ENCODE measurements around the gene SERPINB7. TPM values are rescaled to one million over a fixed set of nuclear protein-coding genes. Genes with fewer than 3 reads are reported as not detected.

SERPINB7 gene
- total and polyA plus RNA-seq, 2 experiments from 2014 or later = 12.2 to 13.8 TPM

- Histone ChIP-seq H4K20me1 (ENCODE audit: insufficient read depth) (no peaks in the 10 kb centered on the region), H3K4me1 (ENCODE audit: insufficient read depth) (peaks cover 27% of the 10 kb centered on the region), H3K79me2 (ENCODE audit: insufficient read depth) (no peaks in the 10 kb centered on the region), H3K27me3 (replicated peaks; ENCODE audit: insufficient read depth) (no peaks in the 10 kb centered on the region), H3K9ac (no peak overlapping the region), H3K27ac (peak overlapping the region; percentile 53), H3K4me3 (no peak overlapping the region), H3K9me2 (ENCODE audit: insufficient read depth) (no peaks in the 10 kb centered on the region), H3F3A (ENCODE audit: insufficient read depth) (peaks cover 30% of the 10 kb centered on the region), H2AFZ (no peak overlapping the region), H3K9me3 (ENCODE audit: low read depth) (no peaks in the 10 kb centered on the region), H3K4me2 (ENCODE audit: unreplicated experiment) (peak overlapping the region; percentile 43), H3K36me3 (ENCODE audit: low read depth) (no peaks in the 10 kb centered on the region)
- TF ChIP-seq EZH2phosphoT487 (IDR thresholded peaks at IDR 0.05; ENCODE audit: insufficient read depth, low read depth) (peak; percentile 95), EZH2 (IDR thresholded peaks at IDR 0.05; ENCODE audit: insufficient read depth, poor library complexity, severe bottlenecking) (no peak)
- in situ Hi-C loops (cut with MboI) = no loop called here
- WGBS, 2 experiments (ENCODE audit: low coverage in 1 of 2, low lambda C conversion rate in 2 of 2, missing lambda C conversion rate in 2 of 2) = 0% methylated on average over 1 of the region's 1 CpG
- peak; percentile 89 for DNase-seq
These were observed 12.7 kb upstream of the SERPINB7 start for GRCh38 chr18:63762518-63762917.

GRCh38 chr18:63763831-63764600 lies 11.2 kb upstream of the SERPINB7 start:
- Histone ChIP-seq H3F3A (ENCODE audit: insufficient read depth) (peaks cover 30% of the 10 kb centered on the region), H3K79me2 (ENCODE audit: insufficient read depth) (no peaks in the 10 kb centered on the region), H3K9ac (no peak overlapping the region; the same call in 1 of the 2 replicates), H3K9me2 (ENCODE audit: insufficient read depth) (no peaks in the 10 kb centered on the region), H3K27me3 (replicated peaks; ENCODE audit: insufficient read depth) (no peaks in the 10 kb centered on the region), H3K27ac (peak overlapping the region; percentile 46), H4K20me1 (ENCODE audit: insufficient read depth) (no peaks in the 10 kb centered on the region), H3K4me3 (no peak overlapping the region), H3K36me3 (ENCODE audit: low read depth) (no peaks in the 10 kb centered on the region), H3K9me3 (ENCODE audit: low read depth) (no peaks in the 10 kb centered on the region), H3K4me1 (ENCODE audit: insufficient read depth) (peaks cover 34% of the 10 kb centered on the region), H2AFZ (no peak overlapping the region), H3K4me2 (ENCODE audit: unreplicated experiment) (peak overlapping the region; percentile 22)
- 92 to 95% methylated on average over 3 of the region's 3 CpGs for WGBS, 2 experiments (ENCODE audit: low coverage in 1 of 2, low lambda C conversion rate in 2 of 2, missing lambda C conversion rate in 2 of 2)
- no peak for TF ChIP-seq EZH2 (IDR thresholded peaks at IDR 0.05; ENCODE audit: insufficient read depth, poor library complexity, severe bottlenecking)
- TF ChIP-seq EZH2phosphoT487 (IDR thresholded peaks at IDR 0.05; ENCODE audit: insufficient read depth, low read depth) = no peak
- peak; percentile 72 for DNase-seq
- in situ Hi-C loops (cut with MboI) = no loop called here

- WGBS, 2 experiments (ENCODE audit: low coverage in 1 of 2, low lambda C conversion rate in 2 of 2, missing lambda C conversion rate in 2 of 2) = 90 to 97% methylated on average over 2 of the region's 2 CpGs
These were observed 9.4 kb upstream of the SERPINB7 start for GRCh38 chr18:63765837-63766236.

GRCh38 chr18:63773551-63773950 lies 1.7 kb upstream of the SERPINB7 start:
- H3K4me2 ChIP-seq (ENCODE audit: unreplicated experiment) = no peak overlapping the region
- H4K20me1 ChIP-seq (ENCODE audit: insufficient read depth) = no peaks in the 10 kb centered on the region
- no peak overlapping the region for H3K27ac ChIP-seq
- H3K9me2 ChIP-seq (ENCODE audit: insufficient read depth) = no peaks in the 10 kb centered on the region
- peaks cover 45% of the 10 kb centered on the region for H3K4me1 ChIP-seq (ENCODE audit: insufficient read depth)
- H3K36me3 ChIP-seq (ENCODE audit: low read depth) = no peaks in the 10 kb centered on the region
- H3K79me2 ChIP-seq (ENCODE audit: insufficient read depth) = no peaks in the 10 kb centered on the region
- peaks cover 33% of the 10 kb centered on the region for H3F3A ChIP-seq (ENCODE audit: insufficient read depth)
- H3K9me3 ChIP-seq (ENCODE audit: low read depth) = no peaks in the 10 kb centered on the region
- no peak overlapping the region for H2AFZ ChIP-seq
- no peaks in the 10 kb centered on the region for H3K27me3 ChIP-seq (replicated peaks; ENCODE audit: insufficient read depth)
- no peak for DNase-seq
- WGBS, 2 experiments (ENCODE audit: low coverage in 1 of 2, low lambda C conversion rate in 2 of 2, missing lambda C conversion rate in 2 of 2) = 66 to 71% methylated on average over 3 of the region's 3 CpGs
- in situ Hi-C loops (cut with MboI) = no loop called here
- H3K9ac ChIP-seq = no peak overlapping the region
- no peak for TF ChIP-seq EZH2phosphoT487 (IDR thresholded peaks at IDR 0.05; ENCODE audit: insufficient read depth, low read depth)
- no peak for TF ChIP-seq EZH2 (IDR thresholded peaks at IDR 0.05; ENCODE audit: insufficient read depth, poor library complexity, severe bottlenecking)
- H3K4me3 ChIP-seq = no peak overlapping the region

More at GRCh38 chr18:63765837-63766236, 9.4 kb upstream of the SERPINB7 start:
- Histone ChIP-seq H3K27ac (no peak overlapping the region), H3K4me3 (no peak overlapping the region), H3K9me3 (ENCODE audit: low read depth) (no peaks in the 10 kb centered on the region), H3K36me3 (ENCODE audit: low read depth) (no peaks in the 10 kb centered on the region), H3K4me1 (ENCODE audit: insufficient read depth) (peaks cover 34% of the 10 kb centered on the region), H4K20me1 (ENCODE audit: insufficient read depth) (no peaks in the 10 kb centered on the region), H3F3A (ENCODE audit: insufficient read depth) (peaks cover 30% of the 10 kb centered on the region), H3K9ac (no peak overlapping the region), H3K9me2 (ENCODE audit: insufficient read depth) (no peaks in the 10 kb centered on the region), H3K4me2 (ENCODE audit: unreplicated experiment) (no peak overlapping the region), H3K27me3 (replicated peaks; ENCODE audit: insufficient read depth) (no peaks in the 10 kb centered on the region), H3K79me2 (ENCODE audit: insufficient read depth) (no peaks in the 10 kb centered on the region), H2AFZ (no peak overlapping the region)
- DNase-seq = no peak
- in situ Hi-C loops (cut with MboI) = no loop called here
- TF ChIP-seq EZH2 (IDR thresholded peaks at IDR 0.05; ENCODE audit: insufficient read depth, poor library complexity, severe bottlenecking) = no peak
- TF ChIP-seq EZH2phosphoT487 (IDR thresholded peaks at IDR 0.05; ENCODE audit: insufficient read depth, low read depth) = no peak
